CD4-positive, alpha-beta T cell treated with Interleukin-1 beta for 1 hour (primary cell): Measurements from ENCODE around the gene SEMA4C.
"Not testable (repeated sequence)": the region's sequence is repeated elsewhere in the genome, so short reads cannot be mapped to it uniquely, and the experiment has no call there.

Source experiments
- DNase-seq, 2 donors: peaks; one replicate each; pipeline ENCODE4 v3.0.0-alpha.2; 2020 to 2022

The SEMA4C gene

GRCh38 chr2:96898135-96898505 lies 28.2 kb upstream of the SEMA4C start:
- DNase-seq, result no peak

GRCh38 chr2:96897491-96898134 lies 27.7 kb upstream of the SEMA4C start:
- no peak for DNase-seq

- DNase-seq, result no peak
Observed at GRCh38 chr2:96895746-96896651, 26.1 kb upstream of the SEMA4C start.

- no peak for DNase-seq
Observed at GRCh38 chr2:96895032-96895745, 25.3 kb upstream of the SEMA4C start.

- DNase-seq, result no peak
Observed at GRCh38 chr2:96894151-96894531, 24.3 kb upstream of the SEMA4C start.

- no peak for DNase-seq
Observed at GRCh38 chr2:96893289-96894150, 23.6 kb upstream of the SEMA4C start.

- DNase-seq, result no peak
Observed at GRCh38 chr2:96891591-96892333, 21.9 kb upstream of the SEMA4C start.

GRCh38 chr2:96890726-96891385 lies 21.0 kb upstream of the SEMA4C start:
- no peak for DNase-seq

GRCh38 chr2:96890252-96890651 lies 20.4 kb upstream of the SEMA4C start:
- no peak for DNase-seq

- not testable (repeated sequence) for DNase-seq
Observed at GRCh38 chr2:96889502-96889901, 19.6 kb upstream of the SEMA4C start.

- DNase-seq, result no peak
Observed at GRCh38 chr2:96888072-96889011, 18.5 kb upstream of the SEMA4C start.

GRCh38 chr2:96887493-96888012 lies 17.7 kb upstream of the SEMA4C start:
- DNase-seq, result no peak

GRCh38 chr2:96885432-96886347 lies 15.8 kb upstream of the SEMA4C start:
- peak in 1 of 2 donors; percentile 52 for DNase-seq

GRCh38 chr2:96884299-96885094 lies 14.6 kb upstream of the SEMA4C start:
- no peak for DNase-seq

GRCh38 chr2:96883306-96883705 lies 13.4 kb upstream of the SEMA4C start:
- no peak for DNase-seq

GRCh38 chr2:96882906-96883305 lies 13.0 kb upstream of the SEMA4C start:
- no peak for DNase-seq

- DNase-seq, result no peak
Observed at GRCh38 chr2:96882230-96882629, 12.3 kb upstream of the SEMA4C start.
